T-helper 2 cell (primary cell): ENCODE measurements around the gene NAV3.

ENCODE experiments used
- DNase-seq, 5 experiments: peaks; one replicate each; pipeline versions ENCODE4 v3.0.0 to v3.0.0-alpha.2; 2012 to 2022
- total RNA-seq, 2 donors: gene quantifications; one replicate each; lab custom pipeline; 2026; lab: John Stamatoyannopoulos, UW

The NAV3 gene
- 0 reads per million in 2 donors for total RNA-seq

GRCh38 chr12:77830583-77831351 is at the start of gene NAV3:
NAV3 (plus strand) TSS chr12:77830894; CDS start chr12:77831462, 568 bp downstream.
- DNase-seq, result no peak

- DNase-seq, result no peak
These were observed 48.7 kb upstream of the NAV3 start for GRCh38 chr12:77782034-77782433.

GRCh38 chr12:77782766-77783165 is 47.9 kb upstream of the NAV3 start:
- DNase-seq, result no peak

GRCh38 chr12:77785211-77785610 is 45.5 kb upstream of the NAV3 start:
- no peak for DNase-seq

- no peak for DNase-seq
These were observed 44.0 kb upstream of the NAV3 start for GRCh38 chr12:77786675-77787074.

- DNase-seq, result no peak
These were observed 42.2 kb upstream of the NAV3 start for GRCh38 chr12:77788231-77789168.

- DNase-seq, result no peak
These were observed 35.0 kb upstream of the NAV3 start for GRCh38 chr12:77795699-77796098.

GRCh38 chr12:77796775-77797174 is 33.9 kb upstream of the NAV3 start:
- no peak for DNase-seq

- DNase-seq, result no peak
These were observed 30.2 kb upstream of the NAV3 start for GRCh38 chr12:77800501-77800900.

GRCh38 chr12:77808534-77808933 is 22.2 kb upstream of the NAV3 start:
- no peak for DNase-seq

- no peak for DNase-seq
These were observed 17.1 kb upstream of the NAV3 start for GRCh38 chr12:77813558-77813957.

GRCh38 chr12:77814386-77814785 is 16.3 kb upstream of the NAV3 start:
- DNase-seq, result no peak

- DNase-seq, result no peak
These were observed 14.5 kb upstream of the NAV3 start for GRCh38 chr12:77816196-77816595.

- no peak for DNase-seq
These were observed 13.4 kb upstream of the NAV3 start for GRCh38 chr12:77817276-77817675.

GRCh38 chr12:77818351-77818750 is 12.3 kb upstream of the NAV3 start:
- DNase-seq, result no peak

- DNase-seq, result no peak
These were observed 8.9 kb upstream of the NAV3 start for GRCh38 chr12:77821699-77822203.

GRCh38 chr12:77833329-77833728 is 2.6 kb downstream of the NAV3 start:
- DNase-seq, result no peak

GRCh38 chr12:77834618-77835017 is 3.9 kb downstream of the NAV3 start:
- DNase-seq, result no peak

- no peak for DNase-seq
These were observed 5.3 kb downstream of the NAV3 start for GRCh38 chr12:77835969-77836368.

GRCh38 chr12:77837876-77838291 is 7.2 kb downstream of the NAV3 start:
- DNase-seq, result no peak

- no peak for DNase-seq
These were observed 10.8 kb downstream of the NAV3 start for GRCh38 chr12:77841521-77841920.

- DNase-seq, result no peak
These were observed 11.7 kb downstream of the NAV3 start for GRCh38 chr12:77842430-77842829.

- no peak for DNase-seq
These were observed 15.1 kb downstream of the NAV3 start for GRCh38 chr12:77845831-77846230.
